ENCODE measurements around the gene VPS18. TPM values are rescaled to one million over a fixed set of nuclear protein-coding genes. Genes with fewer than 3 reads are reported as not detected.

The VPS18 gene
- total and polyA plus RNA-seq, 8 donors = 9.2 to 29.0 (median 13.6) TPM

DNA sequence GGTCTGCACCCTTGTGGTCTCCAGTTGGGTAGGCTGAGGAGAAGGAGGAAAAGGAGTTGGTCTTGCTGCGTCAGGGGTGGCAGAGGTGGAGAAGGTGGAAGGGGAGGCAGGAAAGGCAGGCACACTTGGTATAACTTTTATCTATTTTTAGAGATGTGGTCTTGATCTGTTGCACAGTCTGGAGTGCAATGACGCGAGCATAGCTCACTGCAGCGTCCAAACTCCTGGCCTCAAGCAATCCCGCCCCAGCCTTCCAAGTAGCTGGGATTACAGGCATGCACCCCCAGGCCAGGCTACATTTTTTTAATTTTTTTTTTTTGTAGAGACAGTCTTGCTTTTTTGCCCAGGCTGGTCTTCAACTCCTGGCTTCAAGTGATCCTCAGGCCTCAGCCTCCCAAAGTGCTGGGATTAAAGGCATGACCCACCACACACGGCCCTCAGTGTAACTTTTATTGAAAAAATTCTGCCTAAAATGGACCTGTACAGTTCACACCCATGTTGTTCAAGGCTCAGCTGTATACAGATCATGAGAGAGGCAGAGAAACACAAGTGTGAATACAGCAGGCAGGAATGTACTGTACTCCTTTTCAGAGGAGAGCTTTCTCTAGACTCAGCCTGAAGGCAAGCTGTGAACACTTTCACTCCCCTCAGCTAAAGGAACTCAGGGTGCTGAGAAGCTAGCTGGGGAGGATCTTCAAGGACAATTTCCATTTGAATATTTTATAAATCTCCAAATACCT is 18.1 kb upstream of the VPS18 start:
- Histone ChIP-seq H3K36me3 (no peaks in the 10 kb centered on the region), H3K4me1 (peaks cover 0 to 15% of the 10 kb centered on the region in 2 donors), H3K4me3 (no peak overlapping the region), H3K9me3 (no peaks in the 10 kb centered on the region), H3K27me3 (peaks cover 0 to 33% of the 10 kb centered on the region in 2 donors), H3K27ac (no peak overlapping the region)
- DNase-seq = no peak
- TF ChIP-seq, protein P1, sequence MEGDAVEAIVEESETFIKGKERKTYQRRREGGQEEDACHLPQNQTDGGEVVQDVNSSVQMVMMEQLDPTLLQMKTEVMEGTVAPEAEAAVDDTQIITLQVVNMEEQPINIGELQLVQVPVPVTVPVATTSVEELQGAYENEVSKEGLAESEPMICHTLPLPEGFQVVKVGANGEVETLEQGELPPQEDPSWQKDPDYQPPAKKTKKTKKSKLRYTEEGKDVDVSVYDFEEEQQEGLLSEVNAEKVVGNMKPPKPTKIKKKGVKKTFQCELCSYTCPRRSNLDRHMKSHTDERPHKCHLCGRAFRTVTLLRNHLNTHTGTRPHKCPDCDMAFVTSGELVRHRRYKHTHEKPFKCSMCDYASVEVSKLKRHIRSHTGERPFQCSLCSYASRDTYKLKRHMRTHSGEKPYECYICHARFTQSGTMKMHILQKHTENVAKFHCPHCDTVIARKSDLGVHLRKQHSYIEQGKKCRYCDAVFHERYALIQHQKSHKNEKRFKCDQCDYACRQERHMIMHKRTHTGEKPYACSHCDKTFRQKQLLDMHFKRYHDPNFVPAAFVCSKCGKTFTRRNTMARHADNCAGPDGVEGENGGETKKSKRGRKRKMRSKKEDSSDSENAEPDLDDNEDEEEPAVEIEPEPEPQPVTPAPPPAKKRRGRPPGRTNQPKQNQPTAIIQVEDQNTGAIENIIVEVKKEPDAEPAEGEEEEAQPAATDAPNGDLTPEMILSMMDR (IDR thresholded peaks at IDR 0.05) = no peak
- intact Hi-C loops (cut with DNase I) = no loop called here
- no peak for ATAC-seq

DNA sequence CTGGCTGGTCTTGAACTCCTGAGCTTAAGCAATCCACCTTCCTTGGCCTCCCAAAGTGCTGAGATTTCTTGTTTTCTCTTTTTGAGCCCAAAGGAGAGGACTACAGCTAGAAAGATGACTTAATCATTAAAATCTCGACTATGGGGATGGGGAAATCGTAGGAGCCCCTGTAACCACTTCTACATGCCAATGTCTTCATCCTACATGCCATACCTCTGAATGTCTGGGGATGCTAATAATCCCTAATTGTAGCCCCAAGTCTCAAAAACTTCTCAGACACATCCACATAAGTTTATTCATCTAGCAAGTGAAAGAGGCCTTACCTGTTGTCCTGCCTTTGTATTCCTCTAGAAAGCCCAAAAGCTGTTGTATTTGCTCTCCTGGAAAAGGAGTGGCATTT is 16.6 kb upstream of the VPS18 start:
- H3K36me3 ChIP-seq = no peaks in the 10 kb centered on the region
- peaks cover 0 to 23% of the 10 kb centered on the region in 2 donors for H3K27me3 ChIP-seq
- no peaks in the 10 kb centered on the region for H3K9me3 ChIP-seq
- TF ChIP-seq, protein P1 (IDR thresholded peaks at IDR 0.05) = no peak
- DNase-seq = no peak
- ATAC-seq = no peak
- H3K27ac ChIP-seq = no peak overlapping the region
- peaks cover 0 to 15% of the 10 kb centered on the region in 2 donors for H3K4me1 ChIP-seq
- intact Hi-C loops (cut with DNase I) = no loop called here
- H3K4me3 ChIP-seq = no peak overlapping the region

DNA sequence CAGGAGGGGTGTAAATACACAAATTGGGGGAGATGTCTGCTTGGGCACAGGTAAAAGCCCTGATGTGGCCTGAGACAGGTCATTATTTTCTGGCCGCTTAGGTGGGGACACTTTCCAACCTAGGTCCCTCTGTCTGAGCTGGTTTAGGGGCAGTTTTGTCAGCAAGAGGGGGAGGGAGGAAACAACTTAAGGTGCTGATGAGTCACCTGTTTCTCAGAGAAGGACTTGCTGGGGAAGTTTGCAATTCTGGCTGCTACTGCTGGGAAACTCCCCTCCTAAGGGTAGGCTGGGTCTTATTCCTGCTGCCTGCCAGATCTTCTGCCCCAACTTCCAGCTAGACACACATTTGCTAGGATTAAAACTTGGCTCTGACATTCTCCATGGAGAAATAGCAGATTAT is 15.5 kb upstream of the VPS18 start:
- ATAC-seq (peak; percentile 86), DNase-seq (no peak)
- intact Hi-C loops (cut with DNase I) = no loop called here
- peaks cover 0 to 12% of the 10 kb centered on the region in 2 donors for H3K27me3 ChIP-seq
- H3K9me3 ChIP-seq = no peaks in the 10 kb centered on the region
- peaks cover 0 to 7% of the 10 kb centered on the region in 2 donors for H3K4me1 ChIP-seq
- no peaks in the 10 kb centered on the region for H3K36me3 ChIP-seq
- no peak overlapping the region for H3K27ac ChIP-seq
- no peak overlapping the region for H3K4me3 ChIP-seq
- TF ChIP-seq, protein P1 (IDR thresholded peaks at IDR 0.05) = no peak

DNA sequence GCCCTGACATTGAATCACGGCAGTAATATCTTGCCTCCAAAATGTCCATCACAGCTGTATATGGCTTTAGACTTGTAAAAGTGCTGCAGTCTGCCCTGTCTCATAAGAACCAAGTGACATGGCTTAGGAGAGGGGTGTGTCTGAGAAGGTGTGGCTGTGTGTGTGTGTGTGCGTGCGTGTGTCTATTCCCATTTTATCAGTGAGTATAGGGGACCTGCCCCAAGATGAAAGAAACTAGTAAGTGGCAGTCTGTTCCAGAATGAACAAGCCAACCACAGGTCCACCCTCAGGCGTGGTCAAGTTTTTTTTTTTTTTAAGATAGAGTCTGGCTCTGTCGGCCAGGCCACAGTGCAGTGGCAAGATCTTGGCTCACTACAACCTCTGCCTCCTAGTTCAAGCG is 14.6 kb upstream of the VPS18 start:
- ATAC-seq = peak; percentile 64
- intact Hi-C loops (cut with DNase I) = no loop called here
- Histone ChIP-seq H3K27ac (no peak overlapping the region), H3K4me3 (no peak overlapping the region), H3K4me1 (no peaks in the 10 kb centered on the region), H3K9me3 (no peaks in the 10 kb centered on the region), H3K27me3 (peaks cover 0 to 4% of the 10 kb centered on the region in 2 donors), H3K36me3 (no peaks in the 10 kb centered on the region)
- DNase-seq = no peak
- TF ChIP-seq, protein P1 (IDR thresholded peaks at IDR 0.05) = no peak

DNA sequence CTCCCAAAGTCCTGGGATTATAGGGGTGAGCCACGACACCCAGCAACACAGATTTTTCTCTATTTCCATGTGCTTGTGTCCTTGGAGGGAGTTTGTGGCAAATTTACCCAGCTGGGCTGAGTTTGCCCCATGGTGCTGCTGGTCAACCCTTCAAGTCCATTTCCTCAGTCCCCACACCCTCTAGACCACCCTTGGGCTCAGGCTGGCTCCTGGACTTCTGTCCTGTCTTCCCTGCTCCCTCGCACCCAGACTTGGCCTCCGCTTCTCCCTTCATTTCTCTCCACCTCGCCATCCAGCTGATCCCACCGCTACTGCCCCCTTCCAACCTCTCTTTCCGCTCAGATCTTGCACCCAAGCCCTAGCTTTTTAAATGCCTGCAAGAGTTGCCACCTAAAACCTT is 12.9 kb upstream of the VPS18 start:
- TF ChIP-seq, protein P1 (IDR thresholded peaks at IDR 0.05) = no peak
- H3K4me1 ChIP-seq = no peaks in the 10 kb centered on the region
- no peak for DNase-seq
- intact Hi-C loops (cut with DNase I) = no loop called here
- no peak for ATAC-seq
- H3K9me3 ChIP-seq = no peaks in the 10 kb centered on the region
- no peaks in the 10 kb centered on the region for H3K27me3 ChIP-seq
- no peaks in the 10 kb centered on the region for H3K36me3 ChIP-seq
- H3K27ac ChIP-seq = no peak overlapping the region
- H3K4me3 ChIP-seq = no peak overlapping the region
